NCI-H2107 treated with DMSO at 0.1 percent for 48 hours (cell line): ENCODE measurements around the gene PTPN2.
"Not testable (repeated sequence)": the region's sequence is repeated elsewhere in the genome, so short reads cannot be mapped to it uniquely, and the experiment has no call there.

Source experiments
- DNase-seq: peaks from one replicate; lab custom pipeline; 2025; ENCODE audit not compliant: unreplicated experiment; lab: John Stamatoyannopoulos, UW

Gene PTPN2

GRCh38 chr18:12776821-12777471 is 107.1 kb downstream of the PTPN2 start:
- no peak for DNase-seq

DNA sequence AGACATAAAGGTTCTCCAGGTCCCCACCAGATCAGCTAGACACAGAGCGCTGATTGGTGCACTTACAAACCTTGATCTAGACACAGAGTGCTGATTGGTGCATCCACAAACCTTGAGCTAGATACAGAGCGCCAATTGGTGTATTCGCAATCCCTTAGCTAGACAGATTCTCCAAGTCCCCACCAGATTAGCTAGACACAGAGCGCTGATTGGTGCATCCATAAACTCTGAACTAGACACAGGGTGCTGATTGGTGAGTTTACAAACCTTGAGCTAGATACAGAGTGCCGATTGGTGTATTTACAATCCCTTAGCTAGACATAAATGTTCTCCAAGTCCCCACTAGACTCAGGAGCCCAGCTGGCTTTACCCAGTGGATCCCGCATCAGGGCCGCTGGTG is 107.6 kb downstream of the PTPN2 start:
- not testable (repeated sequence) for DNase-seq

DNA sequence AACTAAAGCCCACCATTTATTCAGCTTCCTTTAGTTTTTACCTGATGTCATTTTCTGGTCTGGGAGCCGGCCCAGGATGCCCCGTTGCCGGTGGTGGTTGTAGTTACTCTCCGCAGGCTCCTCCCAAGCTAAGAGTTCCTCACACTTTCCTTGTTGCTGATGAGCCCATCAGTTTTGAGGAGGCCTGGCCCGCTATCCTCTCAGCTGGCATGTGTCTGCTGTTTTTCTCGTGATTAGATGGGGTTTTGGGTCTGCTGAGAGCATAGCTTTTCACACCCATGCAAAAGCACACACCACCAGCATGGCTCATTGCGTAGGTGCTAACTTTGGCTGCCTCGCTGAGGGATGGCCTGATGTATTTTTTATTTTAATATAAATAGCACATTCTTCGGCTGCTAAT is 109.1 kb downstream of the PTPN2 start:
- no peak for DNase-seq

- no peak for DNase-seq
These were observed 110.7 kb downstream of the PTPN2 start for GRCh38 chr18:12773369-12773768.

DNA sequence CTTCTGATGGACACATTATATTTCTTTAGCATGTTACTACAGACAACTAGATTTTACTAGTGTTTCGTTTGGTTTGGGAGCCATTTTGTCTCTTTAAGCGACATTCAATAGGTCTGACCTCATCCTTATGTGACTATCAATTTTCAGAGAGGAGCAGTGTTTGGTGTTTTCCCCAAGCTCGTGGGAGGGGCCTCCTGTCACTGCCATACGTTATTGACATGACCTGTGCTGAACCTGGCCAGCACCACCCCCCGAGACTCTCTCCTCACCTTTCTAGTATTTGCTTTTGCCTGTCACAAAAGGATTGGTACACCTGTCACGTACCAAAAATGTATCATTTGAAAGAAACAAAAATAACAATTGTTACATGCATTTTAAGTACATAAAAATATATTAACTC is 111.9 kb downstream of the PTPN2 start:
- no peak for DNase-seq

- no peak for DNase-seq
These were observed 113.4 kb downstream of the PTPN2 start for GRCh38 chr18:12770469-12771219.

DNA sequence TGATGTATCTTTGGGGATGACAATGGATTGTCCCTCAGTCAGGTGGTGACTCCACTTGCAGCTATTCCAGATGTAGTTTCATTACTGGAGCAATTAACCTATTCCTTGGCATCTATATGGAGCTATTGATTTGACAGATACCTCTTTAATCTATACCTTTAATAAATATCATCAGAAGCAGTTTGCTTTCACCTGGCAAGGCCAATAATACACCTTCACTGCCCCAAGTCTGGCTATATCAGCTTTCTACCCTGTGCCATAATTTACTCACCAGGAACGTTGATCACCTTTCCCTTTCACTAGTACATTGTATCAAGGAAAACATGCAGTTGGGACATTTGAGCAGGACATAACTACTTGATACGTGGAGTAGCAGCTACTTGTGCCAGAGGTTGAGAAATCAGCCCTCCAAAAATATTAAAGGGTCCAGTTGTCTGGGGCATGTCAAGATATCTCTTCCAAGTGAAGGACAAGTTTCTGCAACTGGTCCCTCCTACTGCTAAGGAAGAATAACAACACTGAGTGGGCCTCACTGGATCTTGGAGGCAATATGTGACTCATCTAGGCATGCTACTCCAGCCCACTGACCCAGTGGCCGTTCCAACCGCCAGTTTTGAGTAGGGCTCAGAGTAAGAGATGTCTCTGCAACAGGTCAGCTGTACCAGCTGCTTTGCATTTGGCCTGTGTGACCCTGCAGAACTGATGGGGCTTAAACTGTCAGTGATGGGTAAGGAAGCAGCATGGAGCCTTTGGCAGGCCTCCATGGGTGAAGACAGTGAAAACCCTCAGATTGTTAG is 114.2 kb downstream of the PTPN2 start:
- no peak for DNase-seq

DNA sequence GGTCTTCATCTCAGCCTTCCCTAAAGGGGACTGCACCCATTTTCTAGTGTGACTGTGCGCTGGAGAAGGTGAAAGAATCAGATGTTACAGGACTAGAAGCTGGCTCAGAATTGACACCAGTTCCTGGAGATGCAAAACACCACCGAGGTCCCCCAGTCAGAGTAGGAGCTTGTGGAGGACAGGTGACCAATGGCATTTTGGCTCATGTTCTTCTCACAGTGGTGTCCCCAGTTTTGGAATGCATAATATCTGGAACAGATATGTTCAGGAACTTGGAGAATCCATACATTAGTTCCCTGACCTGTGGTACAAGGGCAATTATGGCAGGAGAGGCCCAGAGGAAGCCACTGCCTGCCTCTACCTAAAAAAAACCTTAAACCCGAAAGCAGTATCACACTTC is 114.9 kb downstream of the PTPN2 start:
- DNase-seq: no peak

DNA sequence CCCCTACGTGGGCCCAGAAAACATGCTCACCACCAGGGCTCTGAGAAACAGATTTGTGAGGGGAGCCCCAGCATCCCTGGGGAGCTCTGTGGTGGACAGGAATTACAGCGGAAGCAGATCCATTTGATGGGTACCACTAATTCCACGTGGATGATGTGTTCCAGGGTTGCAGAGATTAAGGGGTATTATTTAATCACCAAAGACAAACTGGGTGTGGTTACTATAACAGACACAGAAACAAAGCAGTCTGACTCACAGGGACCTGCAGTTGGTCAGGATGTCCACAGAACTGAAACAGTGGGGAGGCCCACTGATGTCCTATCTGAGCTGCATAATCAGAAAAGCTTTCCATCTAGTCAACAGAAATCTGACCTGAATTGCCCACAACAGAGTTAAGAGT is 115.4 kb downstream of the PTPN2 start:
- DNase-seq: no peak

DNA sequence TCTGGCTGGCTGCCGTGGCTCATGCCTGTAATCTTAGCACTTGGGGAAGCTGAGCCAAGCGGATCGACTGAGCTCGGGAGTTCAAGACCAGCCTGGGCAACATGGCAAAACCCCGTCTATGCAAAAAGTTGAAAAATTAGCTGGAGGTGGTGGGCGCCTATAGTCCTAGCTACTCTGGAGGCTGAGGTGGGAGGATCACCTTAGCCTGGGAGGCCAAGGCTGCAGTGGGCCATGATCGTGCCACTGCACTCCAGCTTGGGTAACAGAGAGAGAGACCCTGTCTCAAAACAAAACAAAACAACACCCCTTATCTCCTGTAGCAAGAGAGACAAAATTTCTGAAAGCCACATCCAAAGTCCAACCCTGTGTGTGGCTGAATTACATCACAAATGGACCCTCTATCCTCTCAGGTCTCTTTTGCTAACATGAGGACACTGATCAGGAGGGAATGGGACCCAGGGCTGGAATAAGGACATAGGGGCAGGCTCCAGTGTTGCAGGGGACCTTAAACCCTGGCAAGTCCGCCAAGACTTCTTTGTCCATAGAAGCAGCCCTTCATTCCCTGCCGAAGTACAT is 116.4 kb downstream of the PTPN2 start:
- no peak for DNase-seq

- no peak for DNase-seq
These were observed 117.0 kb downstream of the PTPN2 start for GRCh38 chr18:12766986-12767433.

DNA sequence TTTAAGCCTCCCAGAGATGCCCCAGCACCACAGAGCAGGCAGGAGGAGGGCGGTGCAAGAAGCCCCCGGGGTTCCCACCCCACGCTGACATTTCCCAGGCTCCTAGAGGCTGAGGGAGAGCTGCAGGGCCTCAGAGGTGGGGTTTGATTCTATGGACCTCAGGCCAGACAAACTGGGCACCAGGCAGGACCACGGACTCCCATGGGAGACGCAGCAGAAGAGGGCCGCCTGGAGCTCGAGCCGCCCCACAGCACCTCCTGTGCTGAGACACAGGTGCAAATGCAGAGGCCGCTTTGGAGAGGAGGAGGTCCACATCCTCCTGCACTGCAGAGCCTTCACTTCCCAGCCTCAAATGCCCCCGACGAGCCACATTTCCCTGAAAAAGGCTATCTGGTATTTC is 118.5 kb downstream of the PTPN2 start:
- no peak for DNase-seq

DNA sequence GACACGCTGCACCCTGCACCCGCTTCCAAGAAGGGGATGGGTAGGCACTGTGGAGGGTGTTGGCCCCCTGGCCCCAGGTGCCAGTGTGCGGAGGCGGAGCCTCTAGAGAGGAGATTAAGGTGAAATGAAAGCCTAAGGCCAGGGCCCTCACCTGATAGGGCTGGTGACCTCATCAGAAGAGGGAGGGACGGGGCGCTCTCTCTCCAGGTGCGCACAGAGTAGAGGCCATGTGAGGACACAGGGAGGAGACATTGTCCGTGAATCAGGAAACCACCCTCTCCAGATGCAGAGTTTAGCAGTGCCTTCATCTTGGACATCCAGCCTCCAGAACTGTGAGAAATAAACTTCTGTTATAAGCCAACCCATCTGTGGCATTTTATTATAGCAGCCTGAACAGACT is 118.9 kb downstream of the PTPN2 start:
- peak; percentile 10 for DNase-seq

DNA sequence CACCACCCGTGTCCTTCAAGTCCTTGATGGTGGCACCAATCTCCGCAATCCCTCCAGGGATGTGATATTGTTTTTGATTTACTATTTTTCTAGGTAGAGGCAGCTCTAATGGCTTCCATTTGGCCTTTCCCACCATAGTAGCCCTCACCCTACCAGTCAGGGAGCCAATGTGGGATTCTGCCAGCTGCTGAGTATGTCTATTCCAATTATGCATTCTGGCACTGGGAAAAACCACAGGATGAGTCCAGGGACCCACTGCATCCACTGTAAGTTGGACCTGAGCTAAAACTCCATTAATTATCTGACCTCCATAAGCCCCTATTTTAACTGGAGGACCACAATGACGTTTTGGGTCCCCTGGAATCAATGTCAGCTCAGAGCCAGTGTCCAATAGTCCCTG is 125.5 kb downstream of the PTPN2 start:
- not testable (repeated sequence) for DNase-seq

DNA sequence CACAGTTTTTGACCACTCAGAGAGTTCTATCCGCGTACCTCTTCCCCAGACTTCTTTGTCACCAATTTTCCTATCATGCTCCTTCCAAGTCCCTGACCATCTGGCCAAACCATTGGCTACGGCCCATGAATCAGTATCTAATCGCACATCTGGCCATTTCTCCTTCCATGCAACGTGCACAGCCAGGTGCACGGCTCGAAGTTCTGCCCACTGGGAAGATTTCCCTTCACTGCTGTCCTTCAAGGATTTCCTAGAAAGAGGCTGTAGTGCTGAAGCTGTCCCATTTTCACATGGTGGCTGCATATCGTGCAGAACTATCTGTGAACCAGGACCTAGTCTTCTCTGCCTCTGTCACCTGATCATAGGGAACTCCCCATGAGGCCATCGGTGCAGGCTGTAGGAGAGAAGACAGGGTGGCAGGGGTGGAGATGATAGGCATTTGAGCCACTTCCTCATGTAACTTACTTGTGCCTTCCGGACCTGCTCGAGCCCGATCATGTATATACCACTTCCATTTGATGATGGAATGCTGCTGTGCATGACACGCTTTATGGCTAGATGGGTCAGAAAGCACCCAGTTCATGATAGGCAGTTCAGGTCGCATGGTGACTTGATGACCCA is 127.3 kb downstream of the PTPN2 start:
- DNase-seq: not testable (repeated sequence)

DNA sequence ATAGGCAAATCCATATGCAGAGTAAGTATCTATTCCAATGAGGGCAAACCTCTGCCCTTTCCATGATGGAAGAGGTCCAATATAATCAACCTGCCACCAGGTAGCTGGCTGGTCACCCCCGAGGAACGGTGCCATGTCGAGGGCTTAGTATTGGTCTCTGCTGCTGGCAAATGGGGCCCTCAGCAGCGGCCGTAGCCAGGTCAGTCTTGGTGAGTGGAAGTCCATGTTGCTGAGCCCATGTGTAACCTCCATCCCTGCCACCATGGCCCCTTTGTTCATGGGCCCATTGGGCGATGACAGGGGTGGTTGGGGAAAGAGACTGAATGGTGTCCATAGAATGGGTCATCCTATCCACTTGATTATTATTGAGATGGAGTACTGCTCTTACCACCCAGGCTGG is 128.4 kb downstream of the PTPN2 start:
- not testable (repeated sequence) for DNase-seq

DNA sequence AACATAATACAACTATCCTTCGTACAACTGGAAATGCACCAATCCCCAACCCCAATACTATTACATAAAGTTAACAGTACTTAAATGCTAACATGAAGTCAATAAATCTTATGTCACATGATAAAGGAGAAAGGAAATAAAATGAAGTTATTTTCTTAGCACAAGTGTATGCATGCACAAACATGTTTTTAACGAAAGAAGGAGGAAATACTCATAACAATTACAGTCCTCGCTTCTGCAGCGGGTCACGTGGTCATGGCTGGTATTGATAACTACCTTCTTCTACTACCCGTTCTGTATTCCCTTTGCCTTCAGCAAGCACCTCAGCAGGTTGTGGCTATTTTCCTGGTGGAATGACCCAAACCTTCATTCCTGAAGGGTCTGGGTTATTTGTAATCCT is 129.5 kb downstream of the PTPN2 start:
- no peak for DNase-seq

DNA sequence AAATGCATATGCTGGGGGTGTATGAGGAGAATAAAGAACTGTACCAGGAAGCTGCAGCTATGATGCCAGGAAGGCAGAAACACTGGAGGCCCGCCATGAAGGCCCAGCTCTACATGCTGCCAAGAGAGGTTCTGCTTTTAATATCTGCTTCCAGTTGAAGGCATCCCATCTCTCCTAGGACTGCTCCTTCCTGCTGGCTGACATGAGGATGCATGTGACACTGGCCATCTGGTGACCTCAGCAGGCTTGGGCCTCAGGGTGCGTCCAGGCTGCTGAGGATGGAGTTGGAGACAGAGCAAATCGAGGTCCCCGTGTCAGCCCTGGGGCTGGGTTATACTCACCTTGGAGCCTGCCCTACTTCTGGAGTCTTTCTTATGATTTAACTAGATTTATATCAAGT is 132.1 kb downstream of the PTPN2 start:
- DNase-seq: no peak

- DNase-seq: no peak
These were observed 132.5 kb downstream of the PTPN2 start for GRCh38 chr18:12751503-12751884.

DNA sequence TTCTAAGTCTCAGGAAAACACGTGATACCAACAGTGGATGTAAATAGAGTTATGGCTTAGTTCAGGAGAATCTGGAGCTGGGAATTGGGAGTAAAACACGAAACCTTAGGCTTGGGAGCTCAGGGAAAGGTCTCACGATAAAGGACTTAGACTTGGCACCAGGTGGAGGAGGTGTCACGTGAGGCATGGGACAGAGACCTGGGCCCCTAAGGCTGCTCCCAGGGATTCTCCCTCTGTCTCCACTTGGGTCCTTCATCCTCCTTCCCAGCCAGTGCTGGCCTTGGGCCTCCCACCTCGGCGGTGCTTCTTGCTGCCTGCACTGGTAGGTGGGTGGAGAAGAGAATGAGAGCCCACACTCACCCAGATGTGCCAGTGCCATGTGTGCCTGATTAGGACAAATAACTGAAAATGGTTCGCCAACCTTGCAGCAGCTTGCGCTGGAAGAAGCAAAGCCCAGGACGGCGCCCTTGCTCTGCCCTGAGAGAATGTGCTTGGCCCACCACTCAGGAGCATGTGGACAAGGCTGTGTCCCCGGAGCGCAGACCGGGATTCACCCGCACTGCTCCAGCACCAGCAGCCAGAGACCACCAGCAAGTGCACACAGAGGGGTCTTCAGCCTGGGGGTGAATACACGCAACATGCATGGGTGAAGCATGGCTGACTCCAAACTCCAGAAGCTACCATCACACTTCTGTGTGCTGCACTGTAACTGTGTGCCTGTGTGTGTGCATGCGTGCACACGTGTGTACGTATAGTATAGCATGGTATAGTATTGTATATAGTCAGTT is 133.1 kb downstream of the PTPN2 start:
- no peak for DNase-seq
